Keratinocyte (primary cell): ENCODE results near the gene SHISAL2B. TPM values are rescaled to one million over a fixed set of nuclear protein-coding genes. Genes with fewer than 3 reads are reported as not detected.
"Not testable (repeated sequence)": the region's sequence is repeated elsewhere in the genome, so short reads cannot be mapped to it uniquely, and the experiment has no call there.

Source experiments
- DNase-seq: peaks from one replicate; pipeline ENCODE4 v3.0.0-alpha.2; 2011; ENCODE audit warnings: low read depth, missing footprints, low spot score
- FAIRE-seq: peaks from 2 replicates; lab custom pipeline; 2011; peaks lifted over from hg19 to GRCh38; lab: Jason Lieb, UNC
- H2AFZ ChIP-seq: 2 replicates; pipeline ENCODE4 v1.6.0; 2012; ENCODE audit warnings: low read length, control low read depth, inconsistent platforms; ENCODE audit not compliant: control insufficient read depth
- H3K27ac ChIP-seq: 2 replicates; pipeline ENCODE4 v1.5.1; 2011; ENCODE audit warnings: low read length; ENCODE audit not compliant: control insufficient read depth, insufficient read depth
- H3K27me3 ChIP-seq: 3 replicates; pipeline ENCODE4 v1.6.0; 2011; ENCODE audit warnings: low read length; ENCODE audit not compliant: control insufficient read depth, insufficient read depth; ENCODE audit errors: extremely low read depth
- H3K36me3 ChIP-seq, 2 experiments: 2 replicates in 1 of 2; 3 replicates in 1 of 2; pipeline ENCODE4 v1.5.1; 2011; ENCODE audit warnings: low read length in 2 of 2, mild to moderate bottlenecking in 1 of 2; ENCODE audit not compliant: control insufficient read depth in 2 of 2, insufficient read depth in 2 of 2; ENCODE audit errors: extremely low read depth in 1 of 2
- H3K4me1 ChIP-seq: 3 replicates; pipeline ENCODE4 v1.5.1; 2011; ENCODE audit warnings: low read length; ENCODE audit not compliant: control insufficient read depth, insufficient read depth; ENCODE audit errors: extremely low read depth
- H3K4me2 ChIP-seq: 3 replicates; pipeline ENCODE4 v1.6.0; 2011; ENCODE audit warnings: low read depth, low read length; ENCODE audit not compliant: control insufficient read depth, insufficient read depth; ENCODE audit errors: extremely low read depth
- H3K4me3 ChIP-seq, 3 experiments: fragments of 200-600 bp in 1 of 3; sonication (generic) in 1 of 3; 2 replicates in 2 of 3; 3 replicates in 1 of 3; pipeline ENCODE4 v1.5.1; 2011 to 2016; ENCODE audit warnings: low read length in 3 of 3, mild to moderate bottlenecking in 3 of 3, control low read depth in 2 of 3, inconsistent platforms in 1 of 3, low read depth in 1 of 3, mixed read lengths in 1 of 3, mixed run types in 1 of 3, moderate library complexity in 1 of 3; ENCODE audit not compliant: control insufficient read depth in 2 of 3, insufficient read depth in 2 of 3; ENCODE audit errors: extremely low read depth in 1 of 3
- H3K79me2 ChIP-seq: 2 replicates; pipeline ENCODE4 v1.6.0; 2012; ENCODE audit warnings: low read length; ENCODE audit not compliant: control insufficient read depth, insufficient read depth
- H3K9ac ChIP-seq: 3 replicates; pipeline ENCODE4 v1.6.0; 2011; ENCODE audit warnings: low read length; ENCODE audit not compliant: control insufficient read depth, insufficient read depth; ENCODE audit errors: extremely low read depth
- H3K9me1 ChIP-seq: 3 replicates; pipeline ENCODE4 v1.6.0; 2011; ENCODE audit warnings: low read length; ENCODE audit not compliant: control insufficient read depth, insufficient read depth; ENCODE audit errors: extremely low read depth
- H3K9me3 ChIP-seq: 2 replicates; pipeline ENCODE4 v1.5.1; 2012; ENCODE audit warnings: low read depth, low read length; ENCODE audit not compliant: control insufficient read depth
- H4K20me1 ChIP-seq: 3 replicates; pipeline ENCODE4 v1.6.0; 2011; ENCODE audit warnings: low read length; ENCODE audit not compliant: control insufficient read depth, insufficient read depth; ENCODE audit errors: extremely low read depth
- CTCF ChIP-seq, 3 experiments: IDR thresholded peaks in 1 of 3; conservative IDR thresholded peaks in 1 of 3; optimal IDR thresholded peaks in 1 of 3; 2 replicates in 2 of 3; 3 replicates in 1 of 3; pipeline versions ENCODE3 to v1.5.1; 2011; ENCODE audit warnings: low read length in 3 of 3, mild to moderate bottlenecking in 3 of 3, moderate library complexity in 2 of 3, control low read depth in 1 of 3, inconsistent platforms in 1 of 3; ENCODE audit not compliant: insufficient read depth in 2 of 3; ENCODE audit errors: extremely low read depth in 1 of 3
- EZH2 ChIP-seq: IDR thresholded peaks from one replicate; pipeline ENCODE4 v1.6.1; 2012; ENCODE audit warnings: inconsistent platforms, mild to moderate bottlenecking, low read length, moderate library complexity
- dilution Hi-C: fragments of 300-500 bp; cut with MboI; formaldehyde crosslinking; loops from one replicate; pipeline ENCODE4 v1.7.0; 2020; ENCODE audit warnings: low sequenced_read_pairs; ENCODE audit not compliant: extremely low pct_ligation_motif_present
- polyA plus RNA-seq, 5 experiments: library from polyadenylated mRNA; depleted of rRNA in 3 of 5; stranded (reverse) in 3 of 5; stranded (forward) in 1 of 5; unstranded in 1 of 5; fragments of >200 nt; gene quantifications; 1 replicate in 1 of 5; 2 replicates in 3 of 5; 3 replicates in 1 of 5; pipeline versions ENCODE4 v1.2.1 to v1.2.3, GENCODE V29; 2011 to 2012; ENCODE audit warnings: missing spikeins in 2 of 5, low read depth in 1 of 5, low replicate concordance in 1 of 5

The SHISAL2B gene
- polyA plus RNA-seq, 1 donor (not counting 4 experiments of a cell fraction or from before 2014, with no cell fraction given): not detected

GRCh38 chr5:64655596-64655995 is 34.7 kb upstream of the SHISAL2B start:
- Histone ChIP-seq H3K27me3 (peaks cover 7% of the 10 kb centered on the region), H3K4me3 (no peak overlapping the region), H3K9me1 (no peaks in the 10 kb centered on the region), H3K9ac (no peak overlapping the region), H3K79me2 (no peaks in the 10 kb centered on the region), H4K20me1 (no peaks in the 10 kb centered on the region), H3K27ac (no peak overlapping the region), H3K4me1 (no peaks in the 10 kb centered on the region), H3K36me3 (no peaks in the 10 kb centered on the region), H2AFZ (no peak overlapping the region), H3K4me2 (no peak overlapping the region), H3K9me3 (no peaks in the 10 kb centered on the region)
- dilution Hi-C loops: no loop called here
- DNase-seq: no peak
- FAIRE-seq: no peak
- TF ChIP-seq EZH2 (no peak), CTCF (optimal IDR thresholded peaks at IDR 0.05 in 1 of 3, IDR thresholded peaks at IDR 0.05 in 1 of 3, conservative IDR thresholded peaks at IDR 0.05 in 1 of 3; ENCODE audit: extremely low read depth in 1 of 3, insufficient read depth in 2 of 3, low read length in 3 of 3) (no peak)

GRCh38 chr5:64659289-64659688 is 31.0 kb upstream of the SHISAL2B start:
- dilution Hi-C loops: no loop called here
- H2AFZ ChIP-seq: no peak overlapping the region
- H3K9ac ChIP-seq: no peak overlapping the region
- no peak overlapping the region for H3K27ac ChIP-seq
- FAIRE-seq (no peak), DNase-seq (no peak)
- no peaks in the 10 kb centered on the region for H4K20me1 ChIP-seq
- H3K79me2 ChIP-seq: no peaks in the 10 kb centered on the region
- H3K36me3 ChIP-seq: no peaks in the 10 kb centered on the region
- no peak overlapping the region for H3K4me3 ChIP-seq
- H3K4me1 ChIP-seq: no peaks in the 10 kb centered on the region
- H3K27me3 ChIP-seq: peaks cover 15% of the 10 kb centered on the region
- H3K9me3 ChIP-seq: no peaks in the 10 kb centered on the region
- no peak for TF ChIP-seq CTCF (optimal IDR thresholded peaks at IDR 0.05 in 1 of 3, IDR thresholded peaks at IDR 0.05 in 1 of 3, conservative IDR thresholded peaks at IDR 0.05 in 1 of 3; ENCODE audit: extremely low read depth in 1 of 3, insufficient read depth in 2 of 3, low read length in 3 of 3)
- H3K9me1 ChIP-seq: no peaks in the 10 kb centered on the region
- no peak overlapping the region for H3K4me2 ChIP-seq

GRCh38 chr5:64663181-64663580 is 27.1 kb upstream of the SHISAL2B start:
- FAIRE-seq, H3K4me3 ChIP-seq: not testable (repeated sequence)

More at GRCh38 chr5:64663181-64663580, 27.1 kb upstream of the SHISAL2B start:
- H3K9ac ChIP-seq, H2AFZ ChIP-seq, H3K4me1 ChIP-seq, H3K36me3 ChIP-seq, H3K79me2 ChIP-seq, H3K9me1 ChIP-seq, DNase-seq, dilution Hi-C loops, H4K20me1 ChIP-seq, H3K9me3 ChIP-seq, H3K27ac ChIP-seq, H3K4me2 ChIP-seq: not testable (repeated sequence)
- H3K27me3 ChIP-seq: peaks cover 12% of the 10 kb centered on the region
